ENCODE data around the gene SLC9A9.

- TF ChIP-seq CTCF (IDR thresholded peaks at IDR 0.05) (no peak), POLR2A (IDR thresholded peaks at IDR 0.05) (no peak)
Measured at GRCh38 chr3:143650827-143651226, 197.4 kb downstream of the SLC9A9 start.

All from right lobe of liver (tissue), 4 donors.